Loucy (cell line): Measurements from ENCODE around the gene EPB41.

Experiments
- CTCF ChIP-seq: fragments of 200-600 bp; sonication (generic); conservative IDR thresholded peaks from 2 replicates; pipeline ENCODE4 v1.5.1; 2014; ENCODE audit warnings: mild to moderate bottlenecking, antibody characterized with exemption, low read length
- EZH2phosphoT487 ChIP-seq: fragments of 200-600 bp; IDR thresholded peaks from 2 replicates; pipeline ENCODE4 v1.6.1; 2018; ENCODE audit warnings: antibody characterized with exemption, mild to moderate bottlenecking, moderate library complexity, borderline replicate concordance

GRCh38 chr1:28878796-28879195 is 35.6 kb upstream of the EPB41 start:
- TF ChIP-seq CTCF, result no peak
- TF ChIP-seq EZH2phosphoT487, result no peak
